GM12878 (cell line): Measurements from ENCODE around the gene SMIM14. TPM values are rescaled to one million over a fixed set of nuclear protein-coding genes. Genes with fewer than 3 reads are reported as not detected.

Experiments
- ATF3 ChIP-seq: IDR thresholded peaks from 2 replicates; pipeline ENCODE4 v1.6.1; 2011; ENCODE audit warnings: low read depth, mild to moderate bottlenecking, low read length, moderate library complexity, borderline replicate concordance; ENCODE audit errors: extremely low read depth
- BCL11A ChIP-seq: IDR thresholded peaks from 2 replicates; pipeline ENCODE4 v1.6.1; 2011; ENCODE audit warnings: low read depth, low read length
- CREB1 ChIP-seq: IDR thresholded peaks from 2 replicates; pipeline ENCODE4 v1.6.1; 2012; ENCODE audit warnings: low read depth, mild to moderate bottlenecking, inconsistent platforms
- E2F8 ChIP-seq: fragments of 450-650 bp; IDR thresholded peaks from 2 replicates; pipeline ENCODE4 v1.6.1; 2018; ENCODE audit warnings: mild to moderate bottlenecking, low read depth, moderate library complexity; ENCODE audit not compliant: partially characterized antibody
- NFYA ChIP-seq: IDR thresholded peaks from 2 replicates; pipeline ENCODE4 v1.6.1; 2011; ENCODE audit warnings: low read depth, mild to moderate bottlenecking, low read length, improper control_type of control experiment, borderline replicate concordance
- NRF1 ChIP-seq: conservative IDR thresholded peaks from 2 replicates; pipeline ENCODE4 v1.6.1; 2011; ENCODE audit warnings: mild to moderate bottlenecking, low read depth, low read length, improper control_type of control experiment
- RBBP5 ChIP-seq: fragments of 200-600 bp; sonication (generic); conservative IDR thresholded peaks from 2 replicates; pipeline ENCODE4 v1.6.1; 2016
- SMAD1 ChIP-seq: fragments of 450-650 bp; IDR thresholded peaks from 2 replicates; pipeline ENCODE4 v1.6.1; 2018; ENCODE audit warnings: mild to moderate bottlenecking, low read depth; ENCODE audit not compliant: partially characterized antibody
- SMARCA5 ChIP-seq: fragments of 450-650 bp; IDR thresholded peaks from 2 replicates; pipeline ENCODE4 v1.6.1; 2017; ENCODE audit warnings: mild to moderate bottlenecking
- SREBF1 ChIP-seq: IDR thresholded peaks from 2 replicates; pipeline ENCODE4 v1.6.1; 2012; ENCODE audit warnings: mild to moderate bottlenecking, low read length
- TARDBP ChIP-seq: IDR thresholded peaks from 2 replicates; pipeline ENCODE4 v1.6.1; 2016; ENCODE audit warnings: borderline replicate concordance
- TBL1XR1 ChIP-seq: IDR thresholded peaks from 2 replicates; pipeline ENCODE4 v1.6.1; 2012; ENCODE audit warnings: low read depth, low read length, improper control_type of control experiment
- TCF12 ChIP-seq: IDR thresholded peaks from 2 replicates; pipeline ENCODE4 v1.6.1; 2011; ENCODE audit warnings: low read depth, mild to moderate bottlenecking, low read length
- ZBED1 ChIP-seq: IDR thresholded peaks from 2 replicates; pipeline ENCODE4 v1.6.1; 2016; ENCODE audit warnings: borderline replicate concordance
- ZBTB11 ChIP-seq: fragments of 450-650 bp; formaldehyde crosslinking; IDR thresholded peaks from 2 replicates; pipeline ENCODE4 v1.5.0; 2022; ENCODE audit warnings: mild to moderate bottlenecking, missing genetic modification characterization
- ZBTB33 ChIP-seq: fragments of 450-650 bp; IDR thresholded peaks from 2 replicates; pipeline ENCODE4 v1.6.1; 2017; ENCODE audit warnings: mild to moderate bottlenecking
- polyA plus RNA-seq, 11 experiments: library from polyadenylated mRNA; depleted of rRNA in 4 of 11; unstranded in 6 of 11; stranded (reverse) in 5 of 11; fragments of >200 nt; fragmentation: Nextera tagmentation in 4 of 11; fragmentation: Illumina TruSeq in 1 of 11; extraction: Ambion mirVana in 4 of 11; extraction: Trizol in 1 of 11; gene quantifications; 1 replicate in 1 of 11; 2 replicates in 10 of 11; pipeline versions ENCODE4 v1.2.1 to v1.2.3, GENCODE V29; 2011 to 2016; ENCODE audit warnings: inconsistent platforms in 2 of 11, missing spikeins in 2 of 11, low read depth in 1 of 11
- total RNA-seq, 4 experiments: library from RNA; depleted of rRNA in 3 of 4; stranded (reverse); fragments of >200 nt in 3 of 4; fragmentation: Illumina TruSeq in 1 of 4; extraction: Trizol in 1 of 4; gene quantifications; 2 replicates each; pipeline versions ENCODE4 v1.2.1 to v1.2.3, GENCODE V29; 2013 to 2021
- TF ChIP-seq, protein P1 (sequence below), 3 experiments: IDR thresholded peaks in 2 of 3; conservative IDR thresholded peaks in 1 of 3; 2 replicates each; pipeline ENCODE4 v1.5.1; 2011; ENCODE audit warnings: low read depth in 3 of 3, low read length in 3 of 3, mild to moderate bottlenecking in 3 of 3, control low read depth in 2 of 3, moderate library complexity in 2 of 3, inconsistent platforms in 1 of 3, mixed read lengths in 1 of 3; ENCODE audit not compliant: control insufficient read depth in 2 of 3, insufficient read depth in 1 of 3; ENCODE audit errors: extremely low read depth in 1 of 3
- TF ChIP-seq, protein P2 (sequence below): fragments of 450-650 bp; IDR thresholded peaks from 2 replicates; pipeline ENCODE4 v1.6.1; 2014; ENCODE audit warnings: mild to moderate bottlenecking

Gene SMIM14
- total and polyA plus RNA-seq, 10 of the 15 experiments (the other 5 are each of a cell fraction or from before 2014, with no cell fraction given): 125 to 671 (median 188) TPM

GRCh38 chr4:39636531-39637184, 2.0 kb downstream of the SMIM14 start (continued):
- TF ChIP-seq ATF3 (no peak), ZBTB11 (CRISPR knock-in tag) (no peak), SMAD1 (no peak), BCL11A (peak; percentile 88), TARDBP (no peak), CREB1 (peak; percentile 53; the same call in 1 of the 2 replicates), NFYA (no peak), RBBP5 (no peak), SMARCA5 (no peak), ZBED1 (no peak; the same call in 1 of the 2 replicates), SREBF1 (no peak; the same call in 1 of the 2 replicates), ZBTB33 (no peak), TBL1XR1 (peak; percentile 66; the same call in 1 of the 2 replicates), TCF12 (0 out of 2 replicates have a peak, but pooled peaks have one; percentile 39), NRF1 (no peak), E2F8 (no peak)
- TF ChIP-seq, protein P1, sequence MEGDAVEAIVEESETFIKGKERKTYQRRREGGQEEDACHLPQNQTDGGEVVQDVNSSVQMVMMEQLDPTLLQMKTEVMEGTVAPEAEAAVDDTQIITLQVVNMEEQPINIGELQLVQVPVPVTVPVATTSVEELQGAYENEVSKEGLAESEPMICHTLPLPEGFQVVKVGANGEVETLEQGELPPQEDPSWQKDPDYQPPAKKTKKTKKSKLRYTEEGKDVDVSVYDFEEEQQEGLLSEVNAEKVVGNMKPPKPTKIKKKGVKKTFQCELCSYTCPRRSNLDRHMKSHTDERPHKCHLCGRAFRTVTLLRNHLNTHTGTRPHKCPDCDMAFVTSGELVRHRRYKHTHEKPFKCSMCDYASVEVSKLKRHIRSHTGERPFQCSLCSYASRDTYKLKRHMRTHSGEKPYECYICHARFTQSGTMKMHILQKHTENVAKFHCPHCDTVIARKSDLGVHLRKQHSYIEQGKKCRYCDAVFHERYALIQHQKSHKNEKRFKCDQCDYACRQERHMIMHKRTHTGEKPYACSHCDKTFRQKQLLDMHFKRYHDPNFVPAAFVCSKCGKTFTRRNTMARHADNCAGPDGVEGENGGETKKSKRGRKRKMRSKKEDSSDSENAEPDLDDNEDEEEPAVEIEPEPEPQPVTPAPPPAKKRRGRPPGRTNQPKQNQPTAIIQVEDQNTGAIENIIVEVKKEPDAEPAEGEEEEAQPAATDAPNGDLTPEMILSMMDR (IDR thresholded peaks at IDR 0.05 in 2 of 3, conservative IDR thresholded peaks at IDR 0.05 in 1 of 3; ENCODE audit: control insufficient read depth in 2 of 3, extremely low read depth in 1 of 3, insufficient read depth in 1 of 3, low read depth in 3 of 3, low read length in 3 of 3): no peak
- TF ChIP-seq, protein P2, sequence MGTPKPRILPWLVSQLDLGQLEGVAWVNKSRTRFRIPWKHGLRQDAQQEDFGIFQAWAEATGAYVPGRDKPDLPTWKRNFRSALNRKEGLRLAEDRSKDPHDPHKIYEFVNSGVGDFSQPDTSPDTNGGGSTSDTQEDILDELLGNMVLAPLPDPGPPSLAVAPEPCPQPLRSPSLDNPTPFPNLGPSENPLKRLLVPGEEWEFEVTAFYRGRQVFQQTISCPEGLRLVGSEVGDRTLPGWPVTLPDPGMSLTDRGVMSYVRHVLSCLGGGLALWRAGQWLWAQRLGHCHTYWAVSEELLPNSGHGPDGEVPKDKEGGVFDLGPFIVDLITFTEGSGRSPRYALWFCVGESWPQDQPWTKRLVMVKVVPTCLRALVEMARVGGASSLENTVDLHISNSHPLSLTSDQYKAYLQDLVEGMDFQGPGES: no peak
